GM23248 (cell line): ENCODE results near the gene UQCR10. TPM values are rescaled to one million over a fixed set of nuclear protein-coding genes. Genes with fewer than 3 reads are reported as not detected.
"Not testable (repeated sequence)": the region's sequence is repeated elsewhere in the genome, so short reads cannot be mapped to it uniquely, and the experiment has no call there.

Experiments used
- DNase-seq: peaks from one replicate; pipeline ENCODE4 v3.0.0-alpha.2; 2015
- H2AFZ ChIP-seq: fragments of 200-600 bp; sonication (generic); 2 replicates; pipeline ENCODE4 v1.6.1; 2016; ENCODE audit warnings: antibody characterized with exemption
- H3F3A ChIP-seq: fragments of 200-600 bp; sonication (generic); 2 replicates; pipeline ENCODE4 v1.6.1; 2016; ENCODE audit warnings: mild to moderate bottlenecking, antibody characterized with exemption, mixed run types; ENCODE audit not compliant: insufficient read depth
- H3K27ac ChIP-seq: fragments of 200-600 bp; sonication (generic); 2 replicates; pipeline ENCODE4 v1.5.1; 2016; ENCODE audit warnings: mild to moderate bottlenecking
- H3K27me3 ChIP-seq: fragments of 200-600 bp; sonication (generic); replicated peaks from 2 replicates; pipeline ENCODE4 v1.6.1; 2016; ENCODE audit warnings: mild to moderate bottlenecking; ENCODE audit not compliant: insufficient read depth
- H3K36me3 ChIP-seq: fragments of 200-600 bp; sonication (generic); 2 replicates; pipeline ENCODE4 v1.6.1; 2016; ENCODE audit warnings: low read depth, mild to moderate bottlenecking
- H3K4me1 ChIP-seq: fragments of 200-600 bp; sonication (generic); 2 replicates; pipeline ENCODE4 v1.6.1; 2016; ENCODE audit warnings: mild to moderate bottlenecking; ENCODE audit not compliant: insufficient read depth
- H3K4me2 ChIP-seq: fragments of 200-600 bp; sonication (generic); one replicate; pipeline ENCODE4 v1.6.1; 2016; ENCODE audit warnings: mild to moderate bottlenecking; ENCODE audit not compliant: unreplicated experiment
- H3K4me3 ChIP-seq: fragments of 200-600 bp; sonication (generic); 2 replicates; pipeline ENCODE4 v1.5.1; 2016; ENCODE audit warnings: mild to moderate bottlenecking
- H3K79me2 ChIP-seq: fragments of 200-600 bp; sonication (generic); 2 replicates; pipeline ENCODE4 v1.6.1; 2016; ENCODE audit warnings: mild to moderate bottlenecking; ENCODE audit not compliant: insufficient read depth
- H3K9ac ChIP-seq: fragments of 200-600 bp; sonication (generic); 2 replicates; pipeline ENCODE4 v1.6.1; 2016; ENCODE audit warnings: mild to moderate bottlenecking
- H3K9me2 ChIP-seq: fragments of 200-600 bp; sonication (generic); 2 replicates; pipeline ENCODE4 v1.6.1; 2016; ENCODE audit warnings: mixed run types, mild to moderate bottlenecking, moderate library complexity; ENCODE audit not compliant: insufficient read depth
- H3K9me3 ChIP-seq: fragments of 200-600 bp; sonication (generic); one replicate; pipeline ENCODE4 v1.6.1; 2017; ENCODE audit warnings: low read depth
- H4K20me1 ChIP-seq: fragments of 200-600 bp; sonication (generic); 2 replicates; pipeline ENCODE4 v1.6.0; 2016; ENCODE audit not compliant: insufficient read depth
- EZH2 ChIP-seq: fragments of 200-600 bp; sonication (generic); IDR thresholded peaks from 2 replicates; pipeline ENCODE4 v1.6.1; 2018; ENCODE audit warnings: antibody characterized with exemption, mild to moderate bottlenecking; ENCODE audit not compliant: insufficient read depth, poor library complexity, severe bottlenecking
- EZH2phosphoT487 ChIP-seq: fragments of 200-600 bp; sonication (generic); IDR thresholded peaks from 2 replicates; pipeline ENCODE4 v1.6.1; 2018; ENCODE audit warnings: antibody characterized with exemption, moderate library complexity, mild to moderate bottlenecking, low read depth; ENCODE audit not compliant: insufficient read depth
- WGBS, 2 experiments: methylation state at CpG; one replicate each; pipeline ENCODE4 v1.1.6; 2015 to 2017; ENCODE audit warnings: low lambda C conversion rate in 2 of 2, low coverage in 1 of 2; ENCODE audit errors: missing lambda C conversion rate in 2 of 2; 5-methylcytosine and 5-hydroxymethylcytosine counted together
- in situ Hi-C: fragments of 300-500 bp; cut with MboI; formaldehyde crosslinking; loops from 2 replicates; pipeline ENCODE4 v1.15.0; 2020
- polyA plus RNA-seq: library from polyadenylated mRNA; unstranded; fragments of >200 nt; fragmentation: Nextera tagmentation; extraction: Ambion mirVana; gene quantifications from 2 replicates; pipeline ENCODE4 v1.2.1, GENCODE V29; 2016
- total RNA-seq: library from RNA; depleted of rRNA; stranded (reverse); fragments of >200 nt; shearing (Covaris generic); gene quantifications from 2 replicates; pipeline ENCODE4 v1.2.3, GENCODE V29; 2014

The UQCR10 gene
- total and polyA plus RNA-seq, 2 experiments from 2014 or later = 45.0 to 233 TPM

DNA sequence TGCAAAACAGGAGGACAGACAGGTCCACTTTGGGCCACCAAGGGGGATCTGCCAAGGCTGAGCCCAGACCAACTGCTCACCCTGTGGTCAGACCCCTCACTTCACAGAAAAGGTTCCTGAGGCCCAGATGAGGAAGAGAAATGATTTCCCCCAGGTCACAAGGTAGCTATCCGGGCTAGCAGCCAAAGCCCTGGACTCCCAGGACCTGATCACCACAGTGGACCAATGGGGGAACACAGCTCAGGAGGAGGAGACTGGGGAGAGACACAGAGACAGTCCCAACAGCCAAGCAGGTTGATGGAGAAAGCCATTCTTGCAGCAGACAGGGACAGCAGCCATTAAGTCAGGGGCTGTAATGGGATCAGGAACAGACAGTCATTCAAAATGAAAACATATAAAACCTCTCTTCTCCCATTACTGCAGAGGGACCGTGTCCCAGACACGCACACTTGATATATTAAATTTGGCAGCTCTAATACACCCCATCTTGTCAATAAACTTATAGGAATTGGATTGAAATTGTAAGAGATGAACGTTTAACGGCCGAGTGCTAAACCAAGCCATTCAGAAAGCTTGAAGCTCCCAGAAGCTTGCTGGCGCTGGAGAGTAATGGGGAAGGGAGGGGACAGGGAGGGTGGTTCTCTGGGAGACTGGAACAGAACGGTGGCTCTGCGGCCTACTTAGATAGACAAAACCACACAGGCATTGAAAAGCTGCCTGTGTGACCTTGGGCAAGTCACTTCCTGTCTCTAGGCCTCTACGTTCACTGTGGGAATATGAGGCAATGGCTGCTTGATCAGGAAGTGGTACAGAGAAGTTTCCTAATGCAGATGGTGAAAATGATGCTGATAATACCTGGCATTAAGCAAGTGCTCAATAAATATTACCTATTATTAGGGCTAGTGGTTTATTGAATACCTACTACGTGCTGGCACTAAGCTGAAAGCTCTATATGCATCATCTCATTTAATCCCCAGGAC, 16.3 kb upstream of the UQCR10 start:
- Histone ChIP-seq H3K36me3 (no peaks in the 10 kb centered on the region), H3K9me2 (no peaks in the 10 kb centered on the region), H3K9me3 (no peaks in the 10 kb centered on the region), H3K27ac (no peak overlapping the region), H3K27me3 (no peaks in the 10 kb centered on the region), H3K79me2 (no peaks in the 10 kb centered on the region), H3K4me2 (no peak overlapping the region), H4K20me1 (no peaks in the 10 kb centered on the region; the same call in 1 of the 2 replicates), H3K4me3 (no peak overlapping the region), H3K4me1 (no peaks in the 10 kb centered on the region), H3F3A (no peaks in the 10 kb centered on the region), H3K9ac (no peak overlapping the region), H2AFZ (no peak overlapping the region)
- in situ Hi-C loops = no loop called here
- 90 to 93% methylated on average over 11 of the region's 11 CpGs for WGBS, 2 experiments
- no peak for DNase-seq
- TF ChIP-seq EZH2 (no peak), EZH2phosphoT487 (no peak)

DNA sequence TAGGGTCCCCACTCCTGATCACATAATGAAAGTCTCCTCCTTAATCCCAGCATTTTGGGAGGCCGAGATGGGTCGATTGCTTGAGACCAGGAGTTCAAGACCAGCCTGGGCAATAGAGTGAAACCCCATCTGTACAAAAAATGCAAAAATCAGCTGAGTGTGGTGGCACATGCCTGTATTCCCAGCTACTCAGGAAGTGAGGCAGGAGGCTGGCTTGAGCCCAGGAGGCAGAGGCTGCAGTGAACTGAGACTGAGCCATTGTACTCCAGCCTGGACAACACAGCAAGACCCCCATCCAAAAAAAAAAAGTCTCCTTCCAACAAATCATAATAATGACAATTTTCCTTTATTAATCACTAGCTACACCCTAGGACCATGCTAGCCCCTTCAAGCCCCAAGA, 15.5 kb upstream of the UQCR10 start:
- Histone ChIP-seq H3K36me3 (no peaks in the 10 kb centered on the region), H3K27me3 (no peaks in the 10 kb centered on the region), H3K9ac (no peak overlapping the region), H3K27ac (no peak overlapping the region), H3K4me2 (no peak overlapping the region), H3K9me2 (no peaks in the 10 kb centered on the region), H3F3A (no peaks in the 10 kb centered on the region), H3K4me3 (no peak overlapping the region), H3K4me1 (no peaks in the 10 kb centered on the region), H3K9me3 (no peaks in the 10 kb centered on the region), H2AFZ (no peak overlapping the region), H3K79me2 (no peaks in the 10 kb centered on the region), H4K20me1 (no peaks in the 10 kb centered on the region; the same call in 1 of the 2 replicates)
- WGBS, 2 experiments = 94 to 95% methylated on average over 2 of the region's 2 CpGs
- DNase-seq = no peak
- TF ChIP-seq EZH2phosphoT487 = no peak
- TF ChIP-seq EZH2 = no peak
- in situ Hi-C loops = no loop called here

DNA sequence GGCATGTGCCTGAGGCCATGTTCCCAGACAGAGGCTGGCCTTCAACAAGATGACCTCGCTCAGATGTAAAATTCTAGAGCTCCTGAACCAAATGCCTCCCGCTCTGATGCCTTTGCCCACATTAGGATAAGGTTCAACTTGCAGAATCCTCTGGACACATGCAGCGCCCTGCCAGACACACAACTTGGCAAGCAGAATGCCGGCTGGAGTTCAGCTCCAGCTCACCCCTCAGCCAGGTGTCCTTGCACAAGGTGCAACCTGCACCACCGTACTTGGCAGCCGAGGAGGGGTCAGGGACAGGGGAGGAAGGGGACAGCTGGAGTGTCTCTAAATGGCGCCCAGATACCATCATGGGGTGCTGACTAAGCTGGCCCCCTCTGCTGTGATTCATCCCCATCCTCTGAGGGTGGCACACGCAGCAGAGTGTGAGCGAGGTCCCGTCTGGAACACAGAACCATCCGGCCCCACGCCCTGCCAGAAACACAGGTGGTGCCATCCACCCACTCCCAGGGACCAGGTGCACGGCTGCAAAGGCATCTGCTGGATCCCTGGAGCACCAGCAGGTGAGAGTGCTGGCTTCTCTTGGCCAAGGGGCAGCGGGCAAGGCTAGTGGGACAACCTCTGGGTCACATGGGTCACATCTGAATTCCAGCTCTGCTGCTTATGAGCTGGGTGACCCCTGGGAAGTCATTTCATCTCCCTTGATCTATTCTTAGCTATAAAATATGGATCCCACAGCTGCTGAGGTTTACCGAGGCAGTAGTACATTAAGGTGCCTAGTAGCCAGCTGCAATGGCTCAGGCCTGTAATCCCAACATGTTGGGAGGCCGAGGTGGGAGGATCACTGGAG, 13.1 kb upstream of the UQCR10 start:
- no peak for DNase-seq
- no peak overlapping the region for H3K27ac ChIP-seq
- no peaks in the 10 kb centered on the region for H3K9me3 ChIP-seq
- no peaks in the 10 kb centered on the region for H3K79me2 ChIP-seq
- H3K36me3 ChIP-seq = no peaks in the 10 kb centered on the region
- no peak for TF ChIP-seq EZH2phosphoT487
- no peak for TF ChIP-seq EZH2
- H3K27me3 ChIP-seq = no peaks in the 10 kb centered on the region
- WGBS, 2 experiments = 94 to 95% methylated on average over 16 of the region's 16 CpGs
- in situ Hi-C loops = no loop called here
- no peak overlapping the region for H3K9ac ChIP-seq
- no peak overlapping the region for H3K4me3 ChIP-seq
- H4K20me1 ChIP-seq = no peaks in the 10 kb centered on the region; the same call in 1 of the 2 replicates
- no peak overlapping the region for H3K4me2 ChIP-seq
- H3K4me1 ChIP-seq = no peaks in the 10 kb centered on the region
- no peaks in the 10 kb centered on the region for H3F3A ChIP-seq
- H3K9me2 ChIP-seq = no peaks in the 10 kb centered on the region
- no peak overlapping the region for H2AFZ ChIP-seq

DNA sequence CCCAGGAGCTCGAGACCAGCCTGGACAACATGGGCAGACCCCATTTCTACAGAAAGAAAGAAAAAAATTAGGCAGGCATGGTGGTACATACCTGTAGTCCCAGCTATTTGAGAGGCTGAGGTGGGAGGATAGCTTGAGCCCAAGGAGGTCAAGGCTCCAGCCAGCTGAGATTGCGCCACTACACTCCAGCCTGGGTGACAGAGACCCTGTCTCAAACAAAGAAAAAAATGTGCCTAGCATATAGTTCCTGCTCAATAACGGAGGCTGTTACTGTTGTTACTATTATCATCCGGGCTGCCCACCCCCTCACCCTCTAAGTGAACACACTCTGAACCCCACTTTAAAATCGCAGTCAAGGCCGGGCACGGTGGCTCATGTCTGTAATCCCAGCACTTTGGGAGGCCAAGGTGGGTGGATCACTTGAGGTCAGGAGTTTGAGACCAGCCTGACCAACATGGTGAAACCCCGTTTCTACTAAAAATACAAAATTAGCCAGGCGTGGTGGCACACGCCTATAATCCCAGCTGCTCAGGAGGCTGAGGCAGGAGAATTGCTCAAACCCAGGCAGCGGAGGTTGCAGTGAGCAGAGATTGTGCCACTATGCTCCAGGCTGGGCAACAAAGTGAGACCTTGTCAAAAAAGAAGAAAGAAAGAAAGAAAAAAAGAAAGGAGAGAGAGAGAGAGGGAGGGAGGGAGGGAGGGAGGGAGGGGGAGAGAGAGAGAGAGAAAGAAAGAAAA, 12.3 kb upstream of the UQCR10 start:
- H3K27me3 ChIP-seq, in situ Hi-C loops, H4K20me1 ChIP-seq: not testable (repeated sequence)

More for the DNA sequence above, 12.3 kb upstream of the UQCR10 start:
- not testable (repeated sequence) for H3K9me2 ChIP-seq, H3K4me1 ChIP-seq, H3K79me2 ChIP-seq, H3K4me3 ChIP-seq, H3K36me3 ChIP-seq, H3K9ac ChIP-seq, H3K27ac ChIP-seq, H3K4me2 ChIP-seq, H2AFZ ChIP-seq, DNase-seq, H3F3A ChIP-seq, H3K9me3 ChIP-seq
- WGBS, 2 experiments = 91 to 95% methylated on average over 11 of the region's 11 CpGs
